Hematopoietic multipotent progenitor cell treated with erythropoietin and hydrocortisone succinate and interleukin-3 and kit ligand, for 8 days (in vitro differentiated cells): ENCODE data around the gene FAM3A.
"Not testable (repeated sequence)": the region's sequence is repeated elsewhere in the genome, so short reads cannot be mapped to it uniquely, and the experiment has no call there.

ENCODE experiments used
- DNase-seq: peaks from one replicate; pipeline ENCODE4 v3.0.0-alpha.2; 2015

Gene FAM3A, protein sequence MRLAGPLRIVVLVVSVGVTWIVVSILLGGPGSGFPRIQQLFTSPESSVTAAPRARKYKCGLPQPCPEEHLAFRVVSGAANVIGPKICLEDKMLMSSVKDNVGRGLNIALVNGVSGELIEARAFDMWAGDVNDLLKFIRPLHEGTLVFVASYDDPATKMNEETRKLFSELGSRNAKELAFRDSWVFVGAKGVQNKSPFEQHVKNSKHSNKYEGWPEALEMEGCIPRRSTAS

DNA sequence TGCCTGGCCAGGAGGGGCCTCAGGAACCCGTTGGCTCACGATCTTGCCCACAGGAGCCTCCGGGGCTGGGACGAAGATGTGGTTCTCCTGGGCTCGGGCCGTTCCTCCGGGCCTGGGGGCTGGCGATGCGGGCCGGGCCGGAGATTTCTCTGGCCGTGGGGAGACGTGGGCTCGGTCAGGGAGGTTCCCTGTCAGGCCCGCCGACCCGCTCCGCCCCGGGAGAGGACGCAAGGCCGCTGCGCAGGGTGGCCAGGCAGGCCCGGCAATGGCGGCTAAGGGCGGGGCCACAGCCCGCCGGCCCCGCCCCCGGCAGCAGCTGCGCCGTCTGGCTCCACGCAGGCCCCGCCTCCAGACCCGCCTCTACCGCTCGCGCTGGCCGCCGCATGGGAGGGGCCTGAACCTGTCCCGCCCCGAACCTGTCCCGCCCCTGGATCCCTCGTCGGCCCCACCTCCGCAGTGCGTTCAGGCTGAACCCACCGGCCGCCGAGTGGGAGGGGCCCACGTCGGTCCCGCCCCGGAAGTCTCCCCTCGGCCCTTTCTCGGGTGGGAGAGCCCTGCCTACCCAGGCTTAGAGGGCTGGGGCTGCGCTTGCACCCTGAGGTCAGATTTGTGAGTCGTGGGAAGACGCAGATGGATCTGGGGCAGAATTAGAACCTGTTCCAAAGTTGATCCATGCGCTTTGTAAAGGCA, at the start of gene FAM3A:
Gene FAM3A, minus strand, starts transcription at position 267 of the 690 bp plus-strand sequence. CDS start 460 bp downstream, outside the sequence.
- DNase-seq = peak; percentile 83

DNA sequence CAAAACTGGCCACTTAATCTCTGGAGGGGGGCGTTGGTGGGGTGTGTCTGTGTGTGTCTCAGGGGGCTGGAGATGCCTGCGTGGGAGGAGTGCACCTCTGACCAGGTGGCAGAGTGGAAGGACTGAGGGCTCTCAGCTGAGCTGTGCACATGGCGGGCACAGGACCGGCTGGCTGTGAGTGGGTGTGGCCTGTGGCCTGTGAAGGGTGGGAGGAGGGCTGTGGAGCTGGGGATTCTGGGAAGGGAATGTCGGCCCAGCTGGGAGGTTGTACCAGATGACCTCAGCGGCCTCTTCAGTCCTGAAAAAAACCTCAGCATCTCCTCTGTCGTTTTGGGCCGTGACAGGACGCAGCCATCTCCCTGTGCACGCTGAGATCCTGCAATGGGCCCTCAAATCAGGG, 46.3 kb upstream of the FAM3A start:
- DNase-seq = not testable (repeated sequence)

- not testable (repeated sequence) for DNase-seq
Measured at GRCh38 chrX:154560326-154560725, 44.3 kb upstream of the FAM3A start.

- DNase-seq = not testable (repeated sequence)
Measured at GRCh38 chrX:154558896-154559295, 42.9 kb upstream of the FAM3A start.

DNA sequence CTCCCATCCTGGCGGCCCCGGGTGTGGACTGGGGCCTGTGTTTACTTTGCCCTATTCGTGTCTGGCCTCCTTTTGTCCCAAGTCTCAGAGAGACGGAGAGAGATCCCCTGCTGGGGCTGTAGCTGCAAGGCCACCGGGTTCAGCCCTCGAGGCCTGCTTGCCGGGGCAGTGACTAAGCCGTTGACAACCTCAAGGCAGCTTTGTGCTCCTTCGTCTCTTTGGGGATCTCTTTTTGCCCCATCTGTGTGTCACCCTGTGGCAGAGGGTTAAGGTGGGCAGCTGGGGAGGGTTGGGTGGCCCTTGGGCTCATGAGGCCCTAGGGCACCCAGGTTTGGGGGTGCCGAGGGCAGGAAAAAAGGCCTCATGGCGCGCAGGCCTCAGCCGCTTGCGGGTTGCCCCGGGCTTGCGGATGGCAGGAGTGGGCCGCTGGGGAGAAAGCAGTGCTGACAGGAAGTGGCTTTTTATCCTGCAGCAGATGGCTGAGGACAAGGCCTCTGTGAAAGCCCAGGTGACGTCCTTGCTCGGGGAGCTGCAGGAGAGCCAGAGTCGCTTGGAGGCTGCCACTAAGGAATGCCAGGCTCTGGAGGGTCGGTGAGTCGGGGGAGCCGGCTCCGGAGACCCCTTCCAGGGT, 42.1 kb upstream of the FAM3A start:
- DNase-seq = not testable (repeated sequence)

- not testable (repeated sequence) for DNase-seq
Measured at GRCh38 chrX:154552112-154552806, 36.2 kb upstream of the FAM3A start.

GRCh38 chrX:154549766-154550165, 33.7 kb upstream of the FAM3A start:
- no peak for DNase-seq

GRCh38 chrX:154548028-154548316, 31.9 kb upstream of the FAM3A start:
- DNase-seq = no peak

DNA sequence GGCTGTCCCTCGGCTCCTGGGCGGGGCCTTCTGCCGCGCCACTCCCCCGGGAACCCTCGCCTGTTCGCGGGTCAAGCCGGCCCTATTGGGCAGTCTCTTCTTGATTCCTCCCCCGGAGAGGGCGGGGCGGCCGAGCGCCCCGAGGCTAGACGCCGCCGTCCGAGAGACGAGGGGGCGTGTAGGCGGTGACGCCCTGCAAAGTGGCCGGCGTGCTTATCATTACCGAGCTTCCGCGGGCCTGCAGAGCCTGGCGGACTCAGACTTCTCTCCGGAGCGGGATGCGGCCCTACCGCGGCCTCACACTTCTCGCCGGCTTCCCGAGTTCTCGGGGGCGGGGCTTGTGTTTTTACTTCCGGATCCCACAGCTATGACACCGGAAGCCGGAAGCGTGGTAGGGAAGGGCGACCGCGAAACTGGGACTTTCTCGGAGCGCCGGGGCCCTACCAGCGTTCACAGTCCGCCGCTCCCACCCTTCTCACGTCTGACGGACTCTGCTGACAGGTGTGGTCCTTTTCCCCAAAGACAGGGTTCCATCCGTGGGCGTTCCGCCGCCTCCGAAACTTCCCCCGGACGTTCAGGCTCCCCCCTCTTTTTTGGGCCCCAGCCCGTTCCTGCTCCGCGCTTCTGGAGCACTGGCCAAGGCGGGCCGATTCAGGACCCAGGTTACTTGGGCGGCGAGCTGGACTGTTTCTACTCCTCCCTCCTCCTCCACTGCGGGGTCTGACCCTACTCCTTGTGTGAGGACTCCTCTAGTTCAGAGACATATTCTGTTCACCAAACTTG, 31.4 kb upstream of the FAM3A start, which contains the start of gene IKBKG:
Gene IKBKG, plus strand, starts transcription at position 376 of the 783 bp plus-strand sequence. CDS start 4,383 bp downstream, outside the sequence.
- peak; percentile 91 for DNase-seq

- DNase-seq = peak; percentile 74
Measured at GRCh38 chrX:154546354-154547244, 30.6 kb upstream of the FAM3A start, which contains the start of gene G6PD. G6PD (minus strand) TSS chrX:154546846; CDS start chrX:154546155, 691 bp downstream.

DNA sequence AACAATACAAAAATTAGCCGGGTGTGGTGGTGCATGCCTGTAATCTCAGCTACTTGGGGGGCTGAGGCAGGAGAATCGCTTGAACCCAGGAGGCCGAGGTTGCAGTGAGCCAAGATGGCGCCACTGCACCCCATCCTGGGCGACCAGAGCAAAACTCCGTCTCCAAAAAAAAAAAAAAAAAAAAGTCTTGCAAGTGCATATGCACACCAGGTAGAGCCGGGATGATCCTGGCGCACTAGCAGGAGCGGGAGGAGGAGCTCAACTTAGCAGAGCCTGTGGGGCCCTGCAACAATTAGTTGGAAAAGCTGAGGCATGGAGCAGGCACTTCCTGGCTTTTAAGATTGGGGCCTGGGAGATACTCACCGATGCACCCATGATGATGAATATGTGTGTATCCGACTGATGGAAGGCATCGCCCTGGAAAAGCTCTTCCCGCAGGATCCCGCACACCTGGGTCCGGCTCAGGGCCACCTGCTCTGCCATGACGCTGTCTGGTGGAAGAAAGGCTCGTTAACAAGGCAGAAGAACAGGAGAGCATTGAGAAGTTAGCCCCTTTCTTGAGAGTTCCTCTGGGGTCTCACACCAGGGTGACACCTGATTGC, 29.7 kb upstream of the FAM3A start:
- no peak for DNase-seq

DNA sequence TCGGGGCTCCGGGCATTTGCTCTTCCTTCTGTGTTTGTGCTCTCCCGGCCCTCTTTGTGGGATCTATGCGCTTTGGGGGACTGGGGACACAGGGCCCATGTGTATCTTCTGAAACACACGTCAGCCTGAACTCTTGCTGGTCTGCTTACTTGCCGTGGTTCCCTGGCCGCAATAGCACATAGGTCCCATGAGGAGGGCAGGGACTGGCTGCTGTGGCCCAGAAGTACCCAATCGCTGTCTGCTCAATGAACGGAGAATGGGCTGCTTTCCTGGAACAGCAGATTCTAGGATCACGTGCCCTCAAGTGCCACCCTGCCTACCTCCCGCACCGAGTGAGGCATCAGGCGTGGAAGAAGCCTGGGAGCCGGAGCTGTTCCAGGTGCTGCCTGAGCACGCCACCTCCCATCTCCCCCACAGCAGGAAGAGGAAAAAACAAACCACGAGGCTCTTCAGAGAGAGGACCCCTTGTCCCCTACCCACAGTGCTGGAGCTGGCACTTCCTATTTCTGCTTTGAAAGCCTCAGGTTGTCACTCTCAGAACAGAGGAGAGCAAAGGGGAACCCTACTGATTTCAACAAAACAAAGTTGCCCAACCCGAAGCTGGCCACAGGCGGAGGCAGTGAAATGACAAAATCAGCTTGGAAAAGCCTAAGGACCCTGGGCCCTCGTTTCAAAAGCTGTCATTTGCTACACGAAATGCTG, 26.8 kb upstream of the FAM3A start:
- peak; percentile 87 for DNase-seq

GRCh38 chrX:154541896-154542722, 26.1 kb upstream of the FAM3A start:
- DNase-seq = peak; percentile 95

- DNase-seq = no peak
Measured at GRCh38 chrX:154541589-154541895, 25.5 kb upstream of the FAM3A start.

- no peak for DNase-seq
Measured at GRCh38 chrX:154540897-154541535, 25.0 kb upstream of the FAM3A start.

DNA sequence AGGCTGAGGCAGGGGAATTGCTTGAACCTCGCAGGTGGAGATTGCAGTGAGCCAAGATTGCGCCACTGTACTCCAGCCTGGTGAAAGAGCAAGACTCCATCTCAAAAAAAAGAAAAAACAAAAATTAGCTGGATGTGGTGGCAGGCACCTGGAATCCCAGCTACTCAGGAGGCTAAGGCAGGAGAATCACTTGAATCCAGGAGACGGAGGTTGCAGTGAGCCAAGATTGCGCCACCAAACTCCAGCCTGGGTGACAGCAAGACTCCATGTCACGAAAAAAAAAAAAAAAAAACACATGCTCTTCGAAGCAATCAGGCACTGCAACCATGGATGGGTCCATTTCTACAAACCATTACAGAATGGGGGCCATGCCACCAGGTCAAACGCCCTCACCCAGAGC, 24.3 kb upstream of the FAM3A start:
- DNase-seq = not testable (repeated sequence)

- DNase-seq = no peak
Measured at GRCh38 chrX:154539077-154539476, 23.0 kb upstream of the FAM3A start.

DNA sequence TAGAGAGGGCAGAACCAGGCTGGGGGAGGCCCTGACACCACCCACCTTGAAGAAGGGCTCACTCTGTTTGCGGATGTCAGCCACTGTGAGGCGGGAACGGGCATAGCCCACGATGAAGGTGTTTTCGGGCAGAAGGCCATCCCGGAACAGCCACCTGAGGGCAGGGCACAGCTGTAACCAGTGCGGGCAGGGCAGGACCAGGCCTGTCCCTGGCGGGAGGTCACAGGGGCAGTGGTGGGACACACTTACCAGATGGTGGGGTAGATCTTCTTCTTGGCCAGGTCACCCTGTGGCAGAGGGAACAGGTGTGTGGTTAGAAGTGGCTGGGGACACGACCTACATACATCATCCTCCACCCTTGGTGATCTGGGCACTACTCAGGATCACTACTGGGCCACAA, 19.9 kb upstream of the FAM3A start:
- DNase-seq = no peak
